ENCODE measurements around the gene CDK2AP2.
"Not testable (repeated sequence)": the region's sequence is repeated elsewhere in the genome, so short reads cannot be mapped to it uniquely, and the experiment has no call there.

The CDK2AP2 gene

DNA sequence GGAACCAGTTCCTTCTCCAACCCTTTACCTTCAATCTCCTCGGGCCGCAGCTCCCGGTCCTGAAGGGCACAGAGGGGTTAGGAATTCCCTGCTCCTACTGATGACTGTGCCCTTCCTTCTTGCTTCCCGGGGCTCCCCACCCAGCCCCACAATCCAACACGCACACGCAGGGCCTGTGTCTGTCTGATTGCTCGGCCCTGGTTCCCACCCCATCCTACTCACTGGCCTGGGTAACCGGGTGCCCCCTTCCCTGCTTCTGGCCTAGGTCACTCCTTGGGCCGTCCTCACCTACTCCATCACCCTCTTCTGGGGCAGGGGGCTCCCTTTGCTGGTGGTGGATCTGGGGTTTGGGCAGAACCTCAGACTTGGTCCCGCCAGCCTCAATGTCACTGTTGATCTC is 14.0 kb upstream of the CDK2AP2 start:
- CTCF ChIA-PET: interaction anchor here (1.3 kb wide), 1 partner anchor 10 kb away, joined by 3 read pairs; no protein-coding TSS in a partner anchor
- TF ChIP-seq, protein P1, sequence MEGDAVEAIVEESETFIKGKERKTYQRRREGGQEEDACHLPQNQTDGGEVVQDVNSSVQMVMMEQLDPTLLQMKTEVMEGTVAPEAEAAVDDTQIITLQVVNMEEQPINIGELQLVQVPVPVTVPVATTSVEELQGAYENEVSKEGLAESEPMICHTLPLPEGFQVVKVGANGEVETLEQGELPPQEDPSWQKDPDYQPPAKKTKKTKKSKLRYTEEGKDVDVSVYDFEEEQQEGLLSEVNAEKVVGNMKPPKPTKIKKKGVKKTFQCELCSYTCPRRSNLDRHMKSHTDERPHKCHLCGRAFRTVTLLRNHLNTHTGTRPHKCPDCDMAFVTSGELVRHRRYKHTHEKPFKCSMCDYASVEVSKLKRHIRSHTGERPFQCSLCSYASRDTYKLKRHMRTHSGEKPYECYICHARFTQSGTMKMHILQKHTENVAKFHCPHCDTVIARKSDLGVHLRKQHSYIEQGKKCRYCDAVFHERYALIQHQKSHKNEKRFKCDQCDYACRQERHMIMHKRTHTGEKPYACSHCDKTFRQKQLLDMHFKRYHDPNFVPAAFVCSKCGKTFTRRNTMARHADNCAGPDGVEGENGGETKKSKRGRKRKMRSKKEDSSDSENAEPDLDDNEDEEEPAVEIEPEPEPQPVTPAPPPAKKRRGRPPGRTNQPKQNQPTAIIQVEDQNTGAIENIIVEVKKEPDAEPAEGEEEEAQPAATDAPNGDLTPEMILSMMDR (IDR thresholded peaks at IDR 0.05; ENCODE audit: control extremely low read depth, extremely low read depth, low read depth, missing control alignments): no peak
- POLR2A ChIA-PET: interaction anchor here (0.6 kb wide), 1 partner anchor 129 kb away, joined by 4 read pairs; the partner anchor contains the start of gene ACY3
- DNase-seq (ENCODE audit: extremely low spot score): no peak

DNA sequence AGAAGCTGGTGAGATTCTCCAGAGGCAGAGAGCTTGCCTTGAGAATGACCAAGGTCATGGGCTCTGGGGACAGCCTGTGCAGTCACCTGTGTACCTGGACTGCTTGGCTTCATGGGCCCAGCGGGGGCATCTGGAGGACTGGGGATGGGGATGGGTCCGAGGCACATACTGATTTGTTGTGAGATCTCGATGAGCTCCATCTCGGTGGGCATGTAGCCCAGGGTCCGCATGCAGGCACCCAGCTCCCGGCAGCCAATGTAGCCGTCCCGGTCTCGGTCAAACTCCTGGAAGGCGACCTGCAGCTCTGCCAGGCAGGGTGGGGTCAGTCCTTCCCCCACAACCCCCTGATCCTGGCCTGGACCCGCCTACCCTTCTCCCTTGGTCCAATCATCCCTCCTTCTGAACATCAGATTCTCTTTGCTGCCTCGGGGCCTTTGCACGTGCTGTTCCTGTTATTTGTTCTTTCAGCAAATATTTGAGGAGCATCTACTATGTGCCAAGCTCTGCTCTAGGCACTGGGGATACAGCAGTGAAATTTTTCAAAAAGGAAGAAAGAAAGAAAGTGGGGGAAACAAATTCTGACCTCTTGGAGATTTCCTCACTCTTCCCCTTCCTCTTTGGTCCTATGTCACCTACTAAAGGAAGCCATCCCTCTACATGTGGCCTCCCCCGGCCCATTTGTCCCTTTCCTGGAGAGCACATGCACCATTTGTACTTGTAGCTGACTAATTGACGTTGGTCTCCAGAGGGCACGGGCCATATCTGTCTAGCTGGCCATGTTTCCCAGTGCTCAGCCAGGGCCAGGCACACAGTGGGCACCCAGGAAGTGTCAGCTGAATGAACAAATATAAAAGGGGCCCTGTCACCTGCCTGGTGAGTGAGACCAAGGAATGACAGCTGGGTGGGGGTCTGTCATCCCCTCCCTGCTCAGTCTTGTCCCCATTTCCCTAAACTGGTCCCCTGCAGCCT is 13.2 kb upstream of the CDK2AP2 start:
- TF ChIP-seq, protein P1 (IDR thresholded peaks at IDR 0.05; ENCODE audit: control extremely low read depth, extremely low read depth, low read depth, missing control alignments): no peak
- POLR2A ChIA-PET: interaction anchor here (0.6 kb wide), 1 partner anchor 130 kb away, joined by 4 read pairs; the partner anchor contains the start of gene ACY3
- CTCF ChIA-PET: interaction anchor here (1.0 to 1.3 kb wide), 2 partner anchors 9 to 16 kb away, joined by 3 read pairs; partner anchors contain the start of gene PITPNM1
- no peak for DNase-seq (ENCODE audit: extremely low spot score)

DNA sequence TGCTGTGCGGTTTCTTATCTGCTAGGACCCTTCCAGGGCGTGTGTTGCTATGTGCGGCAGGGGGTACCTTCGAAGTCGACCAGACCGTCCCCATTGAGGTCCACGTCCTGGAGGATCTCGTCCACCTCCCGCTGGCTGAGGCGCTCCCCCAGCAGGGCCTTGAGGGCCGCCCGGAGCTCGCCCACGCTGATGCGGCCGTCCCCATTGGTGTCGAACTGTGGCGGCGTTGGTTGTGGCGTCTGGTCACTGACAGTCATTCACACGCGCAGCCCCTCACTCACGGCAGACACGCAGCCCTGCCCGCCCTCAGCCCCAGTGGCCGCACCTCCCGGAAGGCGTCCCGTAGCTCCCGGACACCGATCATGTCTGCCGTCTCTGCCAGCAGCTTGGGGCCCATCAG is 11.8 kb upstream of the CDK2AP2 start:
- ChIA-PET CTCF (no interaction called here), POLR2A (no interaction called here)
- TF ChIP-seq, protein P1 (IDR thresholded peaks at IDR 0.05; ENCODE audit: control extremely low read depth, extremely low read depth, low read depth, missing control alignments): no peak
- no peak for DNase-seq (ENCODE audit: extremely low spot score)

DNA sequence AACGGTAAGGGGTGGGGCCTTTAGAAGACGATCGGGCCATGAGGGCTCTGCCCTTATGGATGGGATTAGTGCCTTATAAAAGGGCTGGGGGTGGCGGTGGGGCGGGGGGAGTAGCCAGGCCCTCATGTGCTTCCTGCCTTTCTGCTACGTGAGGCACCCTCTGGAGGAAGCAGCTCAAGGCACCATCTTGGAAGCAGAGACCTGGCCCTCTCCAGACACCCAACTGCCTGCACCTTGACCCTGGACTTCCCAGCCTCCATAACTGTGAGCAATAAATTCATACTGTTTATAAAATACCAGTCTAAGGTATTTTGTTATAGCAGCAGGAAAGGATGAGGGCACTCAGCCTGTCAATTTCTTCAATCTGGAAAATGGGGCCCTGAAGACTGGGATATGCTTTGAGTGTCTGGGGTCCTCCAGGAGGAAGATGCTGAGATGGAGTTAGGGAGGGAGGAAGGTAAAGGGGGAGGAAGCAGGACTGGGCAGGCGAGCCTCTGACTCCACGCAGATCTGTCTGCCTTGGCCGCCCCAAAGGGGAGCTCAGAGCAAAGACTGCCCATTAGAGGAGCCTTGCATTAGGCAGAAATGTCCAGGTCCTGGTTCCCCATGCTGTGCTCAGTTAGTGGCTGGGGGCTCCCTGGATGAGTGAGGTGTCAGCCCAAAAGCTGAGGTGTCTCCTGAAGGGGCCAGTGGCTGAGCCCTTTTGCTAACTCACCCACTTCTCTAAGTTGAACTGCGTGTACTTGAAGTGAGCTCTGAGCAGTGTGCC is 10.0 kb upstream of the CDK2AP2 start:
- TF ChIP-seq, protein P1 (IDR thresholded peaks at IDR 0.05; ENCODE audit: control extremely low read depth, extremely low read depth, low read depth, missing control alignments): no peak
- no peak for DNase-seq (ENCODE audit: extremely low spot score)
- POLR2A ChIA-PET: no interaction called here
- CTCF ChIA-PET: interaction anchor here (1.0 to 1.2 kb wide), 2 partner anchors 12 to 24 kb away, joined by 3 to 4 read pairs; no protein-coding TSS in a partner anchor

DNA sequence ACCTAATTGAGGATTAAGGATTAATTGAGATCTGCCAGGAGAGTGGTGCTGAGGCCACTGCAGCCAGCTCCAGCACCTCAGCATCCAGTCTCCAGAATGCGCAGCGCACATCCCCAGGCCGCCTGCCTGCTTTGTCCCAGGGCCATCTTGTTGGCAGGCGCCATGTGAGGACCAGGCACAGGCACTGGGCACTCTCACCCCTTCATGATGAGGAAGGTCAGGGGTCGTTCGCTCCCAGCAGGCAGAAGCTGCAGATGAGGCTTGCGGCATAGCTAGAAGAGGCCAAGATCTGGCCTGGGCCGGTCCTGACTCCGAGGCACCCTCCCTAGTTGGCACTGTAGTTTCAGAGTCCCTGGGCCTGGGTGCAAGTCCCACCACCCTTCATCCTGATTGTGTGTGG is 8.8 kb upstream of the CDK2AP2 start:
- ChIA-PET CTCF (no interaction called here), POLR2A (no interaction called here)
- no peak for DNase-seq (ENCODE audit: extremely low spot score)
- TF ChIP-seq, protein P1 (IDR thresholded peaks at IDR 0.05; ENCODE audit: control extremely low read depth, extremely low read depth, low read depth, missing control alignments): no peak

DNA sequence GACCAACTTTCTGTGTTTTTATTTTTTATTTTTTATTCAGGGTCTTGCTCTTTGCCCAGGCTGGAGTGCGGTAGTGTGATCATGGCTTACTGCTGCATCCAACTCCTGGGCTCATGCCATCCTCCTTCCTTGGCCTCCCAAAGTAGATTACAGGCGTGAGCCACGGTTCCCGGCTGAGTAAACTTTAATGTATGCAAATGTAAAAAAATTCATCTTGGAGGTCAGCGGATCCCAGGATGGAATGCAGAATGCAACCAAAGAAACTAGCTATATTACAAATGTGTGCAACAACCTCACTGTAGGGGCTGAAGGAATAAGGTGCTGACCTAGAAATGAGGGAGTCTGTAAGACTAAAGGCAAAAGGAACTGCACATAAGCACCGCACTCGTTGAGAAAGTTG is 6.2 kb upstream of the CDK2AP2 start:
- DNase-seq (ENCODE audit: extremely low spot score): no peak
- POLR2A ChIA-PET: no interaction called here
- CTCF ChIA-PET: no interaction called here
- TF ChIP-seq, protein P1 (IDR thresholded peaks at IDR 0.05; ENCODE audit: control extremely low read depth, extremely low read depth, low read depth, missing control alignments): no peak

DNA sequence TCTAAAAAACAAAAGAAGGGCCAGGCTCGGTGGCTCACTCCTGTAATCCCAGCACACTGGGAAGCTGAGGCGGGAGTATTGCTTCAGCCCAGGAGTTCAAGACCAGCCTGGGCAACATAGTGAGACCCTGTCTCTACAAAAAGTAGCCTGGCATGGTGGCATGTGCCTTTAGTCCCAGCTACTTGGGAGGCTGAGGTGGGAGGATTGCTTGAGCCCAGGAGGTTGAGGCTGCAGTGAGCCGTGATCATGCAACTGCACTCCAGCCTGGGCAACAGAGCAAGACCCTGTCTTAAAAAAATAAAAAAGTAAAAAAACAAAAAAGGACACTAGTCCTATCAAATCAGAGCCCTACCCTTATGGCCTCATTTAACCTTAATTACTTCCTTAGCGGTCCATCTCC is 3.6 kb upstream of the CDK2AP2 start:
- POLR2A ChIA-PET; DNase-seq (ENCODE audit: extremely low spot score): not testable (repeated sequence)
- CTCF ChIA-PET: interaction anchor here (1.0 to 1.3 kb wide), 2 partner anchors 10 to 161 kb away, joined by 3 read pairs; no protein-coding TSS in a partner anchor

Data from GM10248 (cell line).